DMS114 treated with DMSO at 0.1 percent for 48 hours (cell line): ENCODE results near the gene C1orf52.
"Not testable (repeated sequence)": the region's sequence is repeated elsewhere in the genome, so short reads cannot be mapped to it uniquely, and the experiment has no call there.

ENCODE experiments used
- DNase-seq: peaks from one replicate; lab custom pipeline; 2025; ENCODE audit not compliant: unreplicated experiment; lab: John Stamatoyannopoulos, UW

The C1orf52 gene

DNA sequence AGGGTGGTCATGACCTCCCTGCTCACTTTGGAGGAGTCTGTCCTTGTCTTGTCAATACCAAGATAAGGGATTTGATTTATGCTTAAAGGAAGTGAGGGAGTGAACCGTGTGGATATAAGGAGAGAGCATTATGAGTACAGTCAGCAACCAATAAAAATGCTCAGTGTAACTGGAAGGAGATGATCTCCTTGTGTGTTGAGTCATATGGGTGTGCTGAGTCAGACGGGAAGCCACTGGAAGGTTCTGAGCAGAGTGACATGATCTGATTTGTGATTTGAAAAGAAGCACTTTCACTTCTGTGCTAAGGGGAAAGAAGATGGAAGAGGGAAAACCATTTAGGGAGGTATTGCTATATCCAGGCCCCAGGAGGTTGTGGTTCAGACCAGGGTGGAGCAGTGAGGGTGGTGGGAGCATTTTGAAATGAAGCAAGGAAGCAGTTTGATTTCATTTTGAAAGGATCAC, 19.4 kb upstream of the C1orf52 start:
- DNase-seq: no peak

GRCh38 chr1:85277802-85278201, 18.3 kb upstream of the C1orf52 start:
- no peak for DNase-seq

DNA sequence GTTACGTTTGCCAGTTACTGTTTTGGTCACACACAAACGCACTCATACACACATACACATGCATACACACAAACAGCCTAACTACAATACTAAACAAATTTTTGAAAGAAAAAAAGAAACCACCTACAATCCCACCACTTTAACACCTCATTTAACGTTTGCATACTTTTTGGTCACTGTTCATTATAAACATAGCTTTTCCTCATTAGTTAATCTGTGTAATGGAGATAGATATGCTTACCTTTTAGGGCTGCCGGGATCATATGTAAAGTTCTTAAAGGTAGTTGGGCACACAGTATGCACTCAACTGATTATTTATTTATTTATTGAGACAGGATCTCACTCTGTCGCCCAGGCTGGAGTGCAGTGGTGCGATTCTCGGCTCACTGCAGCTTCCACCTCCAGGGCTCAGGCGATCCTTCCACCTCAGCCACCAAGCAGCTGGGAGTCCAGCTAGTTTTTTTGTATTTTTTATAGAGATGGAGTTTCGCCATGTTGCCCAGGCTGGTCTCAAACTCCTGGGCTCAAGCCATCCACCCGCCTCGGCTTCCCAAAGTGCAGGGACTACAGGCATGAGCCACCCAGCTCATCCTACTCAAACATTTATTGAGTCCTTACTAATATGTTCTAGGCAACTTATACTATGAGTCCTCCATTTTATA, 17.6 kb upstream of the C1orf52 start:
- DNase-seq: no peak

- peak; percentile 96 for DNase-seq
Observed at GRCh38 chr1:85276215-85276977, 16.9 kb upstream of the C1orf52 start, which contains the start of gene BCL10. TSS of gene BCL10 (minus strand) at chr1:85276632. CDS start at chr1:85276352, 280 bp downstream.

- DNase-seq: no peak
Observed at GRCh38 chr1:85275701-85276214, 16.3 kb upstream of the C1orf52 start.

DNA sequence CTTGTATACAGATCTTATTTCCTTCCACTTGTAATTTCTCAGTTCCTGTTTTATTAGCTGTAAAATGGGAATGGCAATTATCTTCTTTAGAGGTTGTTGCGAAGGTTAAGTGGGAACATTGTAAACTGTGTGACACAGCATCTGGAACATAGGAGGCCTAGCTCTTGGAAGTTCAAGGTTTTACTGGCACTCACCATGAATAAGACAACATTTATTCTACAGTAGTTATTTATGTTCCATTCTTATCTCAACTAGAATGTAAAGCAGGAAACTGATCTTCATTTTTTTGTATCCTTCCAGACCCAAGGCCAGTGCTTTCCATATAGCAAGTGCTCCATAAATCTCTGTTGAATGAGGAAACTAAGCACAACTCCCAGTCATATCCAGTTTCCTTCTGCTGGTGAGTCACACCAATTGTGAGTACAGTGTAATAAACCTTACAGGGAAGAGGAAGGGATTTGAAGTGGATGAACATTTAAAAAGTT, 15.5 kb upstream of the C1orf52 start:
- no peak for DNase-seq

GRCh38 chr1:85273397-85273796, 13.9 kb upstream of the C1orf52 start:
- DNase-seq: no peak

DNA sequence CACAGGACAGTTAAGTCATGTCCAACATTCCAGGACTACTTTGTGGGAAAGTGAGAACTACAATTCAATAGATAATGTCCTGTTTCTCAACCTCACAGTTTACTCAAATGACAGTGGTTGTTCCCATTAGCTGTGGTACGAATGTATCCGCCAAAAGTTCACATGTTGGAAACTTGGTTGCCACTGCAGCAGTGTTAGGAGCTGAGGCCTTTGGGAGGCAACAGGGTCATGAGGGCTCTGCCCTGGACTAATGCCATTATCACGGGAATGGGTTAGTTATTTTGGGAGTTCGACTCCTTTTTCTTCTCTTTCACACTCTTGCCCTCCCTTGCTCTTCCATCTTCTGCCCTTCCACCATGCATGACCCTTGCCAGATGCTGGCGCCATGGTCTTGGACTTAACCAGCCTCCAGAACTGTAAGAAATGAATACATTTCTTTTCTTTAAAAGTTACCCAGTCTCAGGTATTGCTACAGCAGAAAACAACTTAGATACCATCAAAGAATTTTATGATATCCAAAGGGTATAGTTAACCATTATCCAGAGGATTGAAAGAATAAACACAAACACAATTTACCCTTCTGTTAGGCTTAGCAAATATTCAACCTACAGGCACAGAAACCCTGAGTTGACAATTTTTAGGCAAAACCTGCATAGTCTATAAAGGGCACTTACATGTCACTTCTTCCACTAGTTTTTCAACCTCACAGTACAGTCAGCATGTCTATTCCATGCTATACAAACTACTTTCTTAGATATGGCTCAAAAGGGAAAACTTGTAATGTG, 9.5 kb upstream of the C1orf52 start:
- no peak for DNase-seq

- no peak for DNase-seq
Observed at GRCh38 chr1:85267313-85267712, 7.9 kb upstream of the C1orf52 start.

GRCh38 chr1:85264150-85264549, 4.7 kb upstream of the C1orf52 start:
- no peak for DNase-seq

- DNase-seq: no peak
Observed at GRCh38 chr1:85262985-85263384, 3.5 kb upstream of the C1orf52 start.

- no peak for DNase-seq
Observed at GRCh38 chr1:85259912-85260274, 431 bp upstream of the C1orf52 start.

- no peak for DNase-seq
Observed at GRCh38 chr1:85258536-85259117, 835 bp downstream of the C1orf52 start.

DNA sequence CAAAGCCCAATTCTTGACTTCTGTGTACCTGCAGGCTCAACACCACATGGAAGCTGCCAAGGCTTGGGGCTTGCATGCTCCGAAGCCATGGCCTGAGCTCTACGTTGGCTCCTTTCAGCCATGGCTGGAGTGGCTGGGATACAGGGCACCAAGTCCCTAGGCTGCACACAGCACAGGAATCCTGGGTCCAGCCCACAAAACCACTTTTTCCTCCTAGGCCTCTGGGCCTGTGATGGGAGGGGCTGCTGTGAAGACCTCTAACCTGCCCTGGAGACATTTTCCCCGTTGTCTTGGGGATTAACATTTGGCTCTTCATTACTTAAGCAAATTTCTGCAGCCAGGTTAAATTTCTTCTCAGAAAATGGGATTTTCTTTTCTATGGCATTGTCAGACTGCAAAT, 10.4 kb downstream of the C1orf52 start:
- not testable (repeated sequence) for DNase-seq

- no peak for DNase-seq
Observed at GRCh38 chr1:85245891-85246290, 13.6 kb downstream of the C1orf52 start.

- peak; percentile 82 for DNase-seq
Observed at GRCh38 chr1:85245456-85245855, 14.0 kb downstream of the C1orf52 start.

DNA sequence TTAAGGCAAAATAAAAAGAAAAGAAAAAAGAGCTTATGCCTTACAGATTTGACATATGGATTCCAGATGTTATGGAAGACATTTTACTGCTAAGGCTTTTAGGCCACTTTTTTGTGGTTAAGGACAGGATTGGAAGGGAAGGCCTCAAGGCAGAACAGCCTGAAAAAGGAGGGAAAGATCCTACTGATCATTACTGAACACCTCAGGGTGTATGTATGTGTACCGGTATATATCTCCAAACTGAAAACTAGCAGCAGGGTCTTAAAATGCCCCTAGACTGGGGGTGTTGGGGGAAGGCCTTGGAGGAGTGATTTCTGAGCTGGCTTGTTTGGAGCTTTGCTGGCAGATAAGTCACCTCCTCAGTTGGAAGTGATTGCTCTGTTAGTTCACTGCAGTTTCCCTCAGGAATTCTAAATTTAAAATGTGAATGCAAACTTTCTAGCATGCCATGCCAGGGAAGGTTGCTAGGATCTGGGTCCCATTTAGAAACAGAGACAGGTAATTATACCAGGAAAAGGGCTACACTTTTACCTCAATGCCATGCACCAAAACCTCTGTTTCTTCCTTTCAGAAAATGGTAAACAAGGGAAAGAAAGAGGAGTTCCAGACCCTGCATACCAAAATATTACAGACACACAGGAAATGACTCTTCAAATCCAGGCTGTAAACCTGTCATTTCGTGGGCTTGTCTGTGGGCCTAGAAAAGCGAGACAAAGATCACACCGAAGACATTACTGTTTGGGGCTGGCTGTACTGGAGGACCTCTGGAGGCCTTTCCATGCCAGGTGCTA, 15.0 kb downstream of the C1orf52 start:
- no peak for DNase-seq

DNA sequence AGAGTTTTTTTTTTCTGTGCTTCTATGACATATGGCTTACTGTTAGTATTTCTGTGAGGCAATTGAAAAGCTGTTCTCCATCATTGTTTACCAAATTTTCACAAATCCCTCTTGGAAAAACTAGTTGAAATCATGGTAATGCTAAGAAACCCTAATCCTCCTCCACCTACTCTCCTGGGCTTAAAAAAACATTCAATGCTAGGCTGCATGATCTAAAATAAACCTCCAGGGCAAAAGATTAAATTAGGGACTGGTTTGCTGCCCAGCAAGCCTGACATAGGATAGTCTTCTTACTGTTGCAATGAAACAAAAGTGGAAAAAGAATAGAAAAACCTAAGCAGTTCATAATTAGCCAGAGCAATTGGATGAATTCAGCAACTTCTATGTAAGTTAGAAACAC, 16.1 kb downstream of the C1orf52 start:
- no peak for DNase-seq

- DNase-seq: no peak
Observed at GRCh38 chr1:85240643-85241042, 18.8 kb downstream of the C1orf52 start.

DNA sequence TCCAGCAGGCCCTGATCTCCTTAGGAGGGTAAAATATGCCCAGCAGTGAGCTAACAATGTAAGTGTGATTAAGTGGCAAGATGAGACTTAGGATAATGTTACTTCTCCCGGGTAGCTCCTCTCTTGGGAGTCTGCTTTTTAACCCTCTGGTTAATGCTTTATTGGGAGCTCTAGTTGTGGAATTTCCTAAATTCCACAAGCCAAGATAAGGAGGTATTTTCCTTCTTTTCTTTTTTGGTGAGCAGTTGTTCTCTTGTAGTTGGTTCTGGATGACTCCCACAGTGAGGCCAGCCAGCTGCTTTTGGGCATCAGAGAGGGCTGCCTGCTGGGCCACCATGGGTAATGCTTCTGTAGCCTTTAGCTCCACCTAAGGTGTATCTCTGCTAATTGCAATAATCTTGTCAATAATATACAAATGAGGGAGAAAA, 19.3 kb downstream of the C1orf52 start:
- DNase-seq: no peak
